ENCODE data around the gene FASTKD2.
"Not testable (repeated sequence)": the region's sequence is repeated elsewhere in the genome, so short reads cannot be mapped to it uniquely, and the experiment has no call there.

Gene FASTKD2

DNA sequence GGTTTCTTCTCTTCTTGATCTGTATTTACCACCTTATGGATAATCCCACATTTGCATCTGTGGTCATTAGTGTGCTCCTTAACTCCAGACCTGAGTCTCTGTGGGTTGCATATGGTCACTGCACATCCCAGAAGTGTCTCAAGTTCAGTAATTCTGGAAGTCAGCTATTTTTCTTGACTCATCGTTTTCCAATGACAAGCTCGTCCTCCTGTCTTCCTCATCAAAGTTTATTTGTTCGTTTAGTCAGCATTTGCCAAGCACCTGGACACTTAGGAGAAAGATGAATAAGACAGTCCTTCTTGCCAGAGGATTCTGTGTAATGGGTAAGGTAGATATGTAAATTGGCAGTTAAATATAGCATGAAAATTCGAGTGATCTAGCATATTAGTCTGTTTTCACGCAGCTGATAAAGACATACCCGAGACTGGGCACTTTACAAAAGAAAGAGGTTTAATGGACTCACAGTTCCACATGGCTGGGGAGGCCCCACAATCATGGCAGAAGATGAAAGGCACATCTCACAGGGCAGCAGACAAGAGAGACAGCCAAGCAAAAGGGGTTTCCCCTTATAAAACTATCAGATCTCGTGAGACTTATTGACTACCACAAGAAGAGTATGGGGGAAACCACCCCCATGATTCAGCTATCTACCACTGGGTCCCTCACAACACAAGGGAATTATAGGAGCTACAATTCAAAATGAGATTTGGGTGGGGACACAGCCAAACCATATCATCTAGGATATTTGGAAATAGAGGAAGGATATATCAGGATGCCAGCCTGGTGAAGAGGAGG lies 19.4 kb downstream of the FASTKD2 start:
- no peak for FAIRE-seq

DNA sequence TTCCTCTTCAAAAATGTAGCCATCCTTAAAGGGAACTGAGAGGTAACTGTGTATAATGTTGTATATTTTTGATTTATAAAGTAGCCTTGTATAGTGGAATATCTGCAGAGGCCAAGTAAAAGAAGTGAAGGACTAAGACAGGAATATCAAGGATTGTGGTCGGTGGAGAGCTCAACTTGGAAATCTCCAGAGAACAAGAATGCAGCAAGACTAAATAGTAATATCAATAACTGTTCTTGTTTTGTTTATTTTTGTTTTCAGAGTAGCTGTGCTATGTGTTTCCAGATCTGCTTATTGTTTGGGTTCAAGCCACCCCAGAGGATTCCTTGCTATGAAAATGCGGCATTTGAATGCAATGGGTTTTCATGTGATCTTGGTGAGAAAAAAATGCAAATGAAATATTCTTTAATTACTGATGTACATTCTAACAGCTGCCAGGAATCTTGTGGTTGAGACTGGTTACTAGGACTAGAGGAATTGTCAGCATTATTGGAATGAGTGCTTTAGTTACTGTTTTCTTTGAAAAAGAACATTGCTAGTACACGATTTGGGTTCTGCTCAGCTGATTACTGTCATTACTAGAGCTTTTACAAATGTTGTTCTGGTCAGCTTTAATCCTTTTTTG lies 25.0 kb downstream of the FASTKD2 start:
- FAIRE-seq = no peak
- no peak for DNase-seq (ENCODE audit: extremely low spot score, insufficient read length, low read depth)

More for the DNA sequence above, 19.4 kb downstream of the FASTKD2 start:
- DNase-seq (ENCODE audit: extremely low spot score, insufficient read length, low read depth) = no peak

DNA sequence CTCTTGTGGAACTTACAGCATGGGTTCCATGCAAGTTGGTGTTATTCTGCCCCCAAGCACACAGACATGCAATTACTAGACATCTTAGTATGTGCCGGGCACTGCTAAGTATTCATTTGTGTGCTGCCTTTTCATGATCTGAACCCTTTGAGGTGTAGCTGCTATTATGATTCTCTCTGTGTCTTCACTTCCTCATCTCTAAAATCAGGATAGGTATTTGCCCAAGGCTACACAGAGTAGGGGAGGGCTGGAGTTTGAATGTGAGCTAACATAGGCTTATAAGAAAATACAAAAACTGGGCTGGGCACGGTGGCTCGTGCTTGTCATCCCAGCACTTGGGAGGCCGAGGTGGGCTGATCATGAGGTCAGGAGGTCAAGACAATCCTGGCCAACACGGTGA lies 27.2 kb downstream of the FASTKD2 start:
- FAIRE-seq = no peak
- no peak for DNase-seq (ENCODE audit: extremely low spot score, insufficient read length, low read depth)

DNA sequence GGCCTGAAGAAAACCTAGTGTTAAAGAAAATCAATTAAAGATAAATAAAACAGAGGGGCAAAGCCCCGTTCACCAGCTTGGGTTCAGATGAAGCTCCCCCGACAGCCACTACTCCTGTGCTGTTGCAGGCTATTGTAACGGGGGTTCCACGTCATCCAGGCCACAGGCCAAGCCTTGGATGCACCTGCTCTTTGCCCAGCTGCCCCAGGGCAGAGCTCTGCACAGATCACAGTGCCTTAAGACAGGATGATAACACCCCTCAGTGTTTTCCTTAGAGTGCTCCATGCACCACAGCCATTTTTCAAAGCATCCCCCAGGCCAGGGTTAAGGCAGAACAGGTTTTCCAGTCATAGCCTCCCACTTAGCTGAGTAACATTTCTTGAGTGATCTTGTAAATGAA lies 32.0 kb downstream of the FASTKD2 start:
- no peak for DNase-seq (ENCODE audit: extremely low spot score, insufficient read length, low read depth)
- no peak for FAIRE-seq

DNA sequence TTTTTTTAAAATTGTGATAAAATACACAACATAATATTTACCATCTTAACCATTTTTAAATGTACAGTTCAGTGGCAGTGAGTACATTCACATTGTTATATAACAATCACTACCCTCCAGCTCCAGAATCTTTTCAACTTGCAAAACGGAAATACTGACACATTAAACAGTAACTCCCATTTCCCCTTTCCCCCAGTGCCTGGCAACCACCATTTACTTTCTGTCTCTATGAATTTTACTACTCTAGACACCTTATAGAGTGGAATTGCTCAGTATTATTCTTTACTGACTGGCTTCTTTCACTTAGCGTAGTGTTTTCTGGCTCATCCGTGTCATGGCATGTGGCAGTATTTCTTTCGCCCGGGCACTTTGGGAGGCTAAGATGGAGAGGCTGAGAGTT lies 32.6 kb downstream of the FASTKD2 start:
- FAIRE-seq (peak; percentile 68), DNase-seq (ENCODE audit: extremely low spot score, insufficient read length, low read depth) (no peak)

DNA sequence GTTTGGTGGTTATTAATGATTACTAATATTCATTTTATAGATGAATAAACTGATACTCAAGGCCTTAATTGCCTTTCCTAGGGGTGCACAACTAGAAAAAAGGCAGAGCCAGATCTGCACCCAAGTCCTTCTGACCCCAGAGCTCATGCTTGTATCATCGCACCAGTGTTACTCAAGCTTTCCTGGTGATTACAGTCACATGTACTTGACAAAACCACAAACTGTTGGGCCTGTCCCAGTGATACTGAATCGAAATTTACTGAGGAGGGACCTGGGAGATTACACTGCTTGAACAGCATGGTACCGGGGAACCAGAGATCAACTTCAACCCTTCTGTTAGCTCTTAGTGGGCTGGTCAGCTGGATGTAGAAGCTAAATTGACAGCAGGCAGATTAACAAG lies 33.7 kb downstream of the FASTKD2 start:
- no peak for DNase-seq (ENCODE audit: extremely low spot score, insufficient read length, low read depth)
- FAIRE-seq = no peak

DNA sequence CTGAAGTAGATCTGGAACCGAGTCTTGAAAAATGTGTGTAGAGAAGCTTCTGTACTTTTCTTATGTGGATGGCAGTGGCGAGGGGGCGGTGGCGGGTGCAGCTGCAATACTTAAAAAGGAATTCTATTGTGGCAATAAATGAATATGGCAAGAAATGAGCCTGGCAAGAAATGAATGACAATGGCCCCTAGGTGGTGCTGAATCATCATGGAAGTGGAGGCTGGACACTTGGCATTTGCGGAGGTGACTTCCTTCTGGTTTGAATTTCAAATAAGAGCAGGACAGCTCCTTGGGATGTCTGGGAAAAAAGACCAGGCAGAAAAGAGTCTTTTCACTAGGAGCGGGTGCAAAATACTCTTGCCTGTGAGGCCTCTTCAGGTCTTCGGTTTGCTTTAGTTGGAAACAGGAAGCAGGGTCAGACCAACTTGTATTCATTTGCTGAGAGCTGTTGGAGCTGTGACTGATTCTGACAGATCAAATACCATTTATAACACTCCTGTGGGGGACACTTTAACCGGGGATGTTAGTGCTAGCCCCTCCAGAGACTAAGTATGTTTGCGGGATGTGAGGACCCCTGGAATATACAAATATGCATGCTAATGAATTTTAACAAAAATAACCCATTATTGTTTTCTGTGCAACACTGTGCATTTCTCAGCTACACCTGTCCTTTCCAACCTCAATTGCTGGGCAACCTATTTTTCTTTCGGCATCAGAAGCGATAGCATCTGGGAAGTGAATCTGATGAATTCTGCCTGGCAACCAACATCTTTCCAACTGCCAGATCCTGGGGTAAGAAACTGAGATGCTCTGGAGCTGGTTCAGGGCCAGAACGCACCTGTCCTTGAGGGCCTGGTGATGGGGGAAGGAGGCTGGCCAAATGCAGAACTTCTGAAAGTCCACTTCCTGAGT lies 35.4 kb downstream of the FASTKD2 start:
- DNase-seq (ENCODE audit: extremely low spot score, insufficient read length, low read depth) (no peak), FAIRE-seq (peak; percentile 84)

DNA sequence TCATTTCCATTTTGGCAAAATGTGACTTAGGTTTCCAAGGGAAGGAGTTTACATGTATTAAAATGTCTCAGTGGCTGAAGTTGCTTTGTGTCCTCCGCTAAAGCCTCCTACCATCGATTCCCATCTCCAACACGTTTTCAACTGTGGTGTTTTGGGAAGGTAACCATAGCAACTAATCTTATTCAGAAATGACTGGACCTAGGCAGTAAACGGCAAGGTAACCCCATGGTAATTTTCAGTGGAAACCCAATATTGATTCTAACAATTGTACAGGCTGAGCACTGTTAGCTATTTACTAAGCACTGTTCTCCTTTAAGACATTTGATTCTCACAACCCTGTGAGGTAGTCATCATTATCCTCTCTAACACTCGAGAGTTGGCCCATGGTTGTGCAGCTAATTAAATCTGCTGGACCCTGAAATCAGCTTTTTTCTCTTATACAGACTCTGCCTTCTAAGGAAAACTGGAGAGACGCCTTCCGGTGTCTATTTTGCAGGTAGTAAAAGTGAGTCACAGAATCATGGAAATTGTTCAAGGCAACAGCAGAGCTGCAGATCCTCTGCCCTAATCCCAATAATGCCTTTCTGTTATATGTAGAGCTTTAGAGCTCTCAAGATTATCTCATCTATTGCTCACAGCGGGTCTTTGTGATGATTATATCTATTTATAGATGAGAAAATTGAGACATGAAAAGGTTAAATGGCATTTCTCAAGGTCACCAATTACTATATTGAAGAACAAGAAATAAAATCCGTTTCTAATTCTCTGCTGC lies 36.2 kb downstream of the FASTKD2 start:
- DNase-seq (ENCODE audit: extremely low spot score, insufficient read length, low read depth) (no peak), FAIRE-seq (no peak)

DNA sequence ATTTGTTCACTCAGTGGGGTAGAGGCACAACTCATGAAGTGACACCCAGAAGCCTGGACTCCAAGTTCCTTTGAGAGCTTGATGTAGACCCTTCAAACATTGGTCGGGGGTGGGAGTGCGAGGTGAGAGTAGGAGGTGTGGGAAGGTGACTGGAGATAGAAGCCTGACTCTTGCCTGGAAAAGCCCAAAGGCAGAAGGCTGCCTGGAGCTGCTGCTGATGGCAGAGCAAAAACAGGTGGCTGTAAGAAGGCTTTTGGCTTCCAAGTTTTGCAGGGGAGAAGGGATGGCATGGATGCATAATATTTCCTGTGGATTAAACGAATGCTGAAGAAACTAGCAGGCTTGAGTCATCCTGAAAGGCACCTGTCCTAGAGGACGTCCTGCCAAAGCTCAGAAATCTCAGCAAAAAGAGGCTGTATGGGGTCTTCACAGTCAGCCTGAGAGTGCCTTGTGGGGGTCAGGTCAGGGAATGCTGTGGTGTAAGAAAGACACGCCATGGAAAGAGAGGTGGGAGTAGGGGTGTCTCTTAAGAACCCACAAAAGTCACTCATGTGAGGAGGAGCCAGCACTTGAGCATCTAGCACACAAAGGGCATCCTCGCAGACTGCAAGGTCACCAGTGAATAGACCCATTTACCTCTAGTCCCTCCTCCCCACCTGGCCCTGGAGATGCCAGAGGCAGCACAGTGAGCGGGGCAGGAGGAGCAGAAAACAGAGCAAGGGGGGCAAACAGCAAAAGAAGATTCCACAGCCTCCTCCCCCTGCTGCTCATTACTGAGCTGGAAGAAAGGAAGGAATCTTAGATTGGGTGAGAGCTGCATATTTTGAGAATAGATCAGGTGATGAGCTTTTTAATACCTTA lies 37.5 kb downstream of the FASTKD2 start:
- DNase-seq (ENCODE audit: extremely low spot score, insufficient read length, low read depth) (no peak), FAIRE-seq (no peak)

DNA sequence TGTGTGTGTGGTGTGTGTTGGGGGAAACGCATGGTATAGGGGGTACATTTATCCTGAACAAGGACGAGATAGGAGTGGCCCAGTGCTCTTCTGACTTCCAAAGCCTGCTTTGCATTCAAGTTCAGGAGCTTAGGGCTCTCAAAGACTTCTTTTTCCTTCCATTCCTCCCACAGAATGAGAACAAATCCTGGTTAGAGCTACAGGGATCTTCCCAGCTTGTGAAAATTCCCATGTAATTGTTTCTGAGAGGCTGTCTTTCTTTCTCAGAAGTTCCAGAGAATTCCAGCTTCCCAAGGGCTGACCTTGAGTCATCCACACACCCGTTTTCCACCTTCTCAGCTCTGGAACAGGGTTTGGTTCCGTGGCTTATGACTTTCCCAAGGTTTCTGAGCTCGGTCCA lies 38.9 kb downstream of the FASTKD2 start:
- FAIRE-seq = no peak
- no peak for DNase-seq (ENCODE audit: extremely low spot score, insufficient read length, low read depth)

DNA sequence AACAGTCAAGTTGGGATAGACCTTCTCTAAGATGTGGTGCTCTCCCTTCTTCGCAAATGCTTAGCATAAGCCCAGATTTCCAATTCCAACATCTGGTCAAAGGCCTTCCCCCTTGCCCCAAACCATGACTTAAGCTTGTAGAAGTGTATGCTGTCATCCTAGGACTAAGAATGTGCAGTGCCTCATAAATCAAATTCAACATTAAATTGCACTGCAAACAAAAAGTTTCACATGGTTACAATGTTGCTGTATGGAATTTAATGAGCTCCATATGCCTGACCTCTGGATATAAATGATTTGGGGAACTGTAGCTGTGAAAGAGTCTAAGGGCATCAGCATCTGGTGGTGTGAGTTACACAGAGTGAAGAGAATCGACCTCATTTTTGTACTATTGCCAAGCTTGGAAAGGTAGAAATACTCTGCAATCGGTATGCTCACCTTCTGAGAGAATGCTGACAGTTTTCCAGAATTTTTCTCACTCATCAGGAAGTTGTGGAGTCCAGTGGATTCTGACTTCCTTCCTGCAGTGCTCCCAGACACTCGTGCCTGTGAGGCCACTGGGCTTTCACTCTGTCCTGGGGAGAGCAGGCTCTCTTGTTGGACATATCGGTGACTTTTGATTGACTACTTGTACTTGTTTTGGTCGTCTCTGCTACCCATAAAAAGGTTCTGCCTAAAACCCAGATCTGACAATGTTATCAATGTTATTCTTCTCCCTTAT lies 40.6 kb downstream of the FASTKD2 start:
- FAIRE-seq (no peak), DNase-seq (ENCODE audit: extremely low spot score, insufficient read length, low read depth) (no peak)

DNA sequence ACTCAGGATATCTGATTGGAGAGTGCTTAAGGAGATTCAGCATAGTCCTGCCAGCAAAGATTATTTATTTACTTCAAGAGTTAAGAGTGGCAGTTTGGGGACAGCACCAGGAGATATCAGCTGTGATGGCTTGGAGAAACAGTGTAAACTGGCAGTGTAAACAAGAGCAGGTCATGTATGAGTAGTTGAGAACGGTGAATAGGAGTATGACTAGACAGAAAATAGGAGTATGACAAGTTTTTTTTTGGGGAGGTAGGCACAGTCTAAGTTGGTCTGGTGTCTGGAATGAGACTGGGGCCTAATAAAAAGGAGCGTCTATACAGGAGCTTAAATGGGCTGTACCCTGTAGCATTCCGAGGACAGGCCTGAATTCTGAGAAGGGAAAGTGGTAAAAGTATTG lies 42.2 kb downstream of the FASTKD2 start:
- FAIRE-seq; DNase-seq (ENCODE audit: extremely low spot score, insufficient read length, low read depth): not testable (repeated sequence)

DNA sequence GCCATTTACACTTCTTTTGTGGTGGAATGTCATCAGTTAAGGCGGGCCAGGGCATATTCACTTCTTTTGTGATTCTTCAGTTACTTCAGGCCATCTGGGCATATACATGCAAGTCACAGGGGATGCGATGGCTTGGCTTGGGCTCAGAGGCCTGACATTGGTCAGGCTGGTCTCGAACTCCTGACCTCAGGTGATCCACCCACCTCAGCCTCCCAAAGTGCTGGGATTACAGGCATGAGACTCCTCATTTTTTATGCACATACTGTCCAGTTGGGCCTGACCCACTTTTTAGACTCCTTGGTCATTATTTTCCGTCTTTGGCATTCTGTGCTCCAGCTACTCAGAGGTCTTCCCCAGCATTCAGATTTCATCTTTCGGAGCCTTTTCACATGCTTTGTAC lies 47.1 kb downstream of the FASTKD2 start:
- FAIRE-seq; DNase-seq (ENCODE audit: extremely low spot score, insufficient read length, low read depth): not testable (repeated sequence)

DNA sequence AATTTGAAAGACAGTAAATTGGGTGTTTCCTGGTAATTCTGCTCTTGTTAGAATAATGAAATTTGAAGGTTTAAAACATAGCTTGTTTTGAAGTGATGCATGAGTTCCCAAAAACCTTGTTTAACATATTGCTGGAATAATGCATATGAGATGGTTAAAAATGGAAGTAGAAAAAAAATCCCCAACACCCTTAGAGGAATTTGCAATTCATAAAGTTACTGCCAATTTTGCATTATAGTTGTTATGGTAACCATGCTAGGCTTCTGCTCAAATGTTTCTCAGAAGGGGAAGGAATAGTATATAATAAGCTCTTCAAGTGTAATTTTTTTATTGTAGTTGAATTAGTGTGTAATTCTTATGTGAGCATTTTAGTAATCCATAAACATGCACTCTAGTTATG lies 49.1 kb downstream of the FASTKD2 start:
- FAIRE-seq = no peak
- DNase-seq (ENCODE audit: extremely low spot score, insufficient read length, low read depth) = no peak

DNA sequence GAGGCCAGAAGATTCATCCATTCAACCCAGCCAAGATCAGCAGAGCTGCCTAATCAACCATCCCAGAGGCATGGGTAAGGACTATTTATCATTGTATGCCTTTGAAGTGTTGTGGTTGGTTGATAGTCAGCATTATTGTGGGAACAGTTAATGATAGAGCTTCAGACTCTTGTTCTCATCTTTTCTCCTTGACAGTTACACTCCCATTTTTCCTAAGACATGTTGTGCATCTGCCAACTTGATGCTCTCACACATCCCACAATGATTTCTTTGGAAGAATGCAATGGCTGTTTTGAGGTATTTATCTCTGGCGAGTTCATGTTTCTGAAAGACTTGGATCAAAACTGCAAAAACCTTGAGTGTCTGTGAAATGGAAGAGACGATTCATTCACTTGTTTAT lies 55.4 kb downstream of the FASTKD2 start:
- FAIRE-seq = no peak
- DNase-seq (ENCODE audit: extremely low spot score, insufficient read length, low read depth) = no peak

DNA sequence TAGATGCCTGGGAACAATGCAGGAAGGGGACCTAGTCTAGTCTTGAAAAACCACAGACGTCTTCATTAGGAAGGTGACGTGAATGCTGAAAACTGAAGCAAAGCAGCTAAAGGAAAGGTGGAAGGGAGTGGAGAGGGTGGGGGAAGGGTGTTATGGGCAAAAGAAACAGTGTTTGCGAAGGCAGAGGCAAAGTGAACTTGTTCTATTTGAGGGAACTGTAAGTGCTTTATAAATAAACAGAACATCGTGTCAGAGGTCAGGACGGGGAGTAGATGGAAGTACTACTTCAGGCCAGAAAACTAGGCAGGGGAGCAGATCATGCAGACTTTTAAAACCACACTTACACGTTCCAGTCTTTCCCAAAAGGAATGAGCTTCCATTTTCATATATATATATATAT lies 57.8 kb downstream of the FASTKD2 start:
- FAIRE-seq (no peak), DNase-seq (ENCODE audit: extremely low spot score, insufficient read length, low read depth) (no peak)

DNA sequence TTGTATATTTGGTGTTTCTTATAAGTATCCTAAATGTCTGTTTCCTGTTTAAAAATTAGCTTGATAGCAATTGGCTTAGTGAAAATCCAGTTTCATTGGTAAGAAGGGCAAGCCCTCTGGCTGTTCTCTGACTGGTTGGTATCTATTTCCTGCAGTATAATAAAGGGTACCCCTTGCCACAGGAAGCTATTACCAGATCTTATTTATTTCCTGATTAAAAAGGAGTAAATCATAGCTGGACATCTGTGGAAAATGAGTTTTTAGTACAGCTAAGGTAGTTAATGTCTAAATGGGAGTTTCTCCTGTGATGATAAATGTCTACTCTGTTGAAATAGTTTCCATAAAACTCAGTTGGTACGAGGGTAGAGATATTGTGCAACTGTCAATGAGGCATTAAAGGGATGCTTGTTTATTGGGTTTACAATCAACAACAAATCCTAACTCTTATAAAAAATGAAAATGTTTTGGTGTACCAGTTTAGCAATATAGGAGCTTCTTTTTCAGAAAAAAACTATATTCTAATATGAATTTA lies 58.7 kb downstream of the FASTKD2 start:
- DNase-seq (ENCODE audit: extremely low spot score, insufficient read length, low read depth) (no peak), FAIRE-seq (no peak)

DNA sequence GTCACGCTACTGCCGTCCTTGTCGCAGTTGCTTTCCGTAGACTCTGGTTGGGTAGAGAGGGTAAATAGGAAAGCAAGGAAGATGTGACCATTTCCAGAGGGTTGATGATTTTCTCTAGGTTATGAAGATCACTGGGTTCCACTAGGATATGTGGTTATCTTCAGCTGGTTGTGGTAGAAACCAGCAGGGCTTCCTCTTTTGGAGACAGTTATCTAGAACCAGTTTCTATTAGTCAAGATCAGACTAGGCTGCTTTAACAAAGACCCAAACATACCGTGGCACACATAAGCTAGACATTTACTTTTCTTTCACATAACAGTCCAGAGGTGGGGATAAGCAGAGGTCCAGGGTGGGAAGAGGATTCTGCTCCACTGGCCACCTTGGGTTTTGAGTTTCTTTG lies 59.6 kb downstream of the FASTKD2 start:
- FAIRE-seq (no peak), DNase-seq (ENCODE audit: extremely low spot score, insufficient read length, low read depth) (no peak)

All from GM18507 (cell line).